Measurements from ENCODE around the gene STXBP4. TPM values are rescaled to one million over a fixed set of nuclear protein-coding genes. Genes with fewer than 3 reads are reported as not detected.

STXBP4 gene
- total RNA-seq, 1 donor from 2014 or later = 14.2 TPM

DNA sequence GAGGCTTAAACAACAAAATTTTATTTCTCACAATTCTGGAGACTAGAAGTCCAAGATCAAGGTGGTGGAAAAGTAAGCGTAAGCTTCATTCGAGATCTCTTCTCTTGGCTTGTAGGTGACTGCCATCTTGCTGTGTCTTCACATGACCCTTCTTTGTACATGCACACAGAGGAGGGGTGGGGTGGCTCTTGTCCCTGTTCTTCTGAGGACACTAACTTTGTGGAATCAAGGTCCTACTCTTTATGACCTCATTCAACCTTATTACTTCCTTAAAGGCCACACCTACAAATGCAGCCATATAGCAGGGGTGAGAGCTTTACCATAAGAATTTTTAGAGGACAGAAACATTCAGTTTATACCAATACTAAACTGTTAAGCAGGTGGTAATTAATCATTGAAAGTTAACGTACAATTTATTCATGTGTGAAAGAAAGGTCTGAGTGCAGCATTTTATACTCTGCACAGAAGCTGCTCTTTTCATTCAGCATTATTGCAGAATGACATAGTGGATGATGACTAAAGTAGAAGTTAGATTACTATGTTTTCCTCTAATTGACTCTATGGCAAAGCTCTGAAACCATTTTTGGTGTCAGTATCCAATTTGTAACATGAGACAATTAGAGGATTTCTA is 156.3 kb downstream of the STXBP4 start:
- no peak for DNase-seq

DNA sequence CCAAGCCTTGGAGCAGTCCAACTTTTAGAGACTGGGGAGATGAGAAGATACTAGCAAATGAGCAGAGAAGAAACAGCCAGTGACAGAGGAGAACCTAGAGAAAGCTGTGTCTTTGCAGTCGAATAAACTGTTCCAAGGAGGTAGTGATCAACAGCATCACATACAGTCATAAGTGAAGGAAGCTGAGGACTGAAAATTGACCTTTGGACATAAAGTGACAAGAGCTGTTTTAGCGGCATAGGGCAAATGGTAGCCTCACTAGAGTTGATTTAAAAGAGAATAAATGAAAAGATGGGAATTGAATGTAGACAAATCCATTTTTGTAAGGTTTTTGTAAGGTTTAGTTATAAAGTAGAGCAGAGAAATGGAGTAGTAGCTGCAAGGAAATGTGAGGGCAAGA is 165.0 kb downstream of the STXBP4 start:
- DNase-seq = no peak

DNA sequence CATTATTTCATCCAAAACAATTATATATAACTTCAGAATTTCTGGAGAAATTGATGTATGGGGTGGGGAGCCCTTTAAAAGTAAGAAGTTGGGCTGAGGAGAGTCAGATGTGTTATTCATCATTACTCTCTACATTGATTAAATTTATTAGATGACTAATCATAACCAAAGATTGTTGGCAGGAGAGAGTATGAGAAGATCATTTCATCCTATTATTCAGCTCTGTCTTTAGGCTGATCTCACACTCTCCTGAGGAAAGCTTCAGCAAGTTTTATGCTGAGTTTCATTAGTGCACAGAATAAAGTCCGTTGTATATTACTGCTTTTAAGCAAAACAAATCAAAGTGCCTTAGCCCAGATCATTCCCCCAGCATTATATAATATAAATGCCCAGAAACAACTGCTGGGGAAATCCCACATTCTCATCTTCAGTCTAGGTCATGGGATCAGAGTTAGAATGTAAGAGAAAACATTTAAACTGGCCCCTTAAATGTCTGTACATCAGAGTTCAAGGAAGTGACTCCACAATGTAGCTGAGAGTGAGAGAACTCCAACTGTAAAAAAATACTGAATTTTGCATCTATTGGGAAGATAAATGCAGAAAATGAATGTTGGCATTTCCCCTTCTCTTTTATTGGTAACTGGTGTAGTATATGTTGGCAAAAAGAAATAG is 166.1 kb downstream of the STXBP4 start:
- DNase-seq = no peak

DNA sequence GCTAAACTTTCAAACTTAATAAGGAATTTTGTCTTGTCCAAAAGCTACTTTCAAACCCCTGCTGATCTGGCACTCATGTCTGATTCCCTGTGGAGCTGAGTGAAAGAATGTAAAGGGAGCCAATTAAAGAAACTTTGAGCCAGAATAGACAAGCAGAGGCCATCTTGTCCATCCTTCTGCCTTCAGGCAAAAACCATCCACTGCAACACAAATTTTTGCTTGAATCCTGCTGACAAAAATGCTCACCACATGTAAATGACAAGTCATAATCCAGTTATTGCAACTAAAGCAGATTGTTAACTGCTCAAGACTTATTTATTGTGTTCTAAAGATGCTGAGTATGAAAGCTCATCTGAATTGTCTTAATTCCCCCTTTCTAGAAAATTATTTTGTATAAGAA is 172.2 kb downstream of the STXBP4 start:
- no peak for DNase-seq

DNA sequence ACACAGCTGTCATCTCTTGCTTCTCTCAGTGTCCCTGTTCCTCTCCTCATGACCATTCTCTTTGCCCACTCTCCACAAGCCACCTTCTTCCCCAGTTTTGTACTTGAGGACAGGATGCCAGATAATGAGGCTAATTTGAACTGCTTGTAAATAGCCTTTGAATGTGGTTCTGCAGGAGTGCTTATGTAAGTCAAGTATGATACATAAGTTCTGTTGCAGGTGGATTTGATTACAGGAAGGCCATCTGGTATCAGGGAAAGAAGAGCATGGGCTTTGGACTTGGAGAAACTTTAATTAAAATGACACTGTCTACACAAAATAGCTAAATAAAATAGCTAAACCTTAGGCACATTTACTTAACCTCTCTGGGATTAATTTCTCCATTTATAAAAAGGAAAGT is 176.0 kb downstream of the STXBP4 start:
- DNase-seq = no peak

DNA sequence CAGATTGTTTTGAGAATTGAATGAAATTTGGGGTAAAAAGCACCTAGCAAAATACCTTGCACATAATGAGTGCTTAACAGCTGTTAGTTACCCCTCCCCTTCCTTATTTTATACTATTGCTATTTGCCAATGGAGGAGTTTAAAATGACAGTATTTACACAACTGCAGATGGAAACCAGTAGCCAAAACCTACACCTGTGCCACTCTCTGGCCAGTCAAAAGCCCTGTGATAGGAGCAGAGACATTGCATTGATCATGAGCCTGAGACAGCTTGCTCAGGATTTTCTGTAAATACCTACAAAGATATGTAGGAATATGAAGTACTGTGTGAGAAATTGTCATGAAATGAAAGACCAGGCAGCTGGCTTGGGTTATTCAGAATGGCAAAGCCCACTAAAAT is 180.9 kb downstream of the STXBP4 start:
- no peak for DNase-seq

DNA sequence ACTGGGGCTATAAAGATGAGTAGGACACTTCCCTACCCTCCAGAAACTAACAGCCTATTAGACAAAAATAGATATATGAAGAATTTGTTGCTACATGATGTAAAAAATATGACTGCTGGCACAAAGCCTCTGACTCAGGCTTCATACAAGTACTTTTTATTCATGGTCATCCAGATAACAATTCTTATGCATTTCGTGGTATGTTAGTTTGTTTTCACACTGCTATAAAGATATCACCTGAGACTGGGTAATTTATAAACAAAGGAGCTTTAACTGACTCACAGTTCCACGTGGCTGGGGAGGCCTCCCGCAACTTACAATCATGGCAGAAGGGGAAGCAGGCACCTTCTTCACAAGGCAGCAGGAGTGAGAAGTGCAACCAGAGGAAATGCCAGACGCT is 183.7 kb downstream of the STXBP4 start:
- DNase-seq = no peak

DNA sequence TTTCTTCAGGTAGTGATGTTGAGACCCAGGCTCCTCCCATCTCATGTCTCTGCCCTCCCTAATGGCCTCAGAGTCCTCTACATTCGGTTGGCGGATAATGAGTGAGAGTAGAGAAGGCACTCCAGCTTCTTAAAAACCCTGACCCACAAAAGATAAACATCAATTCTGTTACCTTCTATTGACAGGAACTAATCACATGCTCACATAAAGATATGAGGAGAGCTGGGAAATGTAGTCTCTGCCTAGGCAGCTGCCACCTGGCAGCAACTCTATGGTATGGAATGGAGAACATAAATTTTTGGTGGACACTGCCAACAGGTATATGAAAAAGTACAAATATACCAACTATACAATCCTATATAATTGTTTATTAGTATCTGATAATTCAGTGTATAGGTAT is 185.5 kb downstream of the STXBP4 start:
- no peak for DNase-seq

DNA sequence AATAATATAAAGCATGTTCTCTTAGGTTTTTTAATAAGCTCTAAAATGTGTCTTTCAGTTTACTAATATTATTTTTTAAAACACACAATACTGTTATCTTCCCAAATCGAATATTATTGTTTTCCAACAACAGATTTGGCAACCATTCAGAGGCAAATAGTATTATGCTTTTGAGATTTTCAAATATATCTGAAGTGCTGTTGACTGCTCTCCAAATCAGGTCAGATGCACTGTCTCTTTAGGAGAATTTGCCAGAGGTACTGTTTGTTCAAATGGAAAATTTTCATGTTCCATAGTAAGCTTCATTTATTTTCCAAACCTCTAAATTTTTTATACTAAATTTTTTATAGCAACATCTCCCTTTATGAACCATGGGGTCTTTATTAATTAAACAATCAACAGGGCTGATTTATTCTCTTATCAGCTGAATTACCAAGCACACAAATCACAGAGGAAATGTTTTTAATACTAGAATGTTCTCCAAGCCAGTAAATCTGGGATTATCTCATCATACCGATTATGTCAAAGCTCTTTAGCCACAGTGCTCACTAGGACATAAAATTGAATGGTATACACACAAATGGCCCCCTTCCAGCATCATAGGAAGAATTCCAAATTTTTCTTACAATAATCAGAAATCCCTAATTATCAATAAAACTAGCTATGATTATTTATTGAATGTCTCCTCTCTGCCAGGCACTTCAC is 187.4 kb downstream of the STXBP4 start:
- DNase-seq = no peak

DNA sequence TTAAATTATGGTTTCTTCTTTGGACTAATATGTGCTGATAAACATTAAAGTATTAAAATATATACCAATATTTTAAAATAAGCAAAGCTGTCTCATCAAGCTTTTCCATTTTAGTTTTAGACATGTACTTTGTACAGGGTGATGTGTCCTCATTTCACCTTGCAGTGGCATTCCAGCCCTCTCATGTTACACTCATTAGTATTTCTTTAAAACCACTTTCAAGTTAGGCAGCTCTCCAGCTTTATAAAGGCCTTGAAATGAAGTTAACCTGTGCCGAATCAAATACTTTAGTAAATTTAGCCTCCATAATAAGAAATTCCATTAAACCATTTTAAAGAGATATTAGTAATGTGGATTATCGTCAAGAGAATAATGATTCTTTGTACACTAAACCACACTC is 188.6 kb downstream of the STXBP4 start:
- no peak for DNase-seq

DNA sequence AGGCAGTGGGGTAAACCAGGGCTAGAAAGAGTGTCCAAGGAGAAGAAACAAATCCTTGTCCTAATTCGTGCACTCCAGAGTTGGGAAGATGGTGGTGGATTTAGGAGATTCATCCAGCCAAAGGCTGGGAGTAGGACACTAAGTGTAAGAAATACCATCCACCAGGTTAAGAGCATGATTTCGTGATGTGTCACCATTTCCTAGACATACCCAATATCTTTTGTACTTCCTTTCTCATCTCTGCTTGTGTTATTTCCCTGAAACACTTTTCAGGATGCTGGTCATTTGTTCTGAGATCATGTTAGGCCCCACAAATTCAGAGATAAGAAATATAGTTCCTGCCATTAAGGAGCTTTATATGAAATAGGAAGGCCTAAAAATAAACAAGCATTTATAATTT is 189.9 kb downstream of the STXBP4 start:
- no peak for DNase-seq

DNA sequence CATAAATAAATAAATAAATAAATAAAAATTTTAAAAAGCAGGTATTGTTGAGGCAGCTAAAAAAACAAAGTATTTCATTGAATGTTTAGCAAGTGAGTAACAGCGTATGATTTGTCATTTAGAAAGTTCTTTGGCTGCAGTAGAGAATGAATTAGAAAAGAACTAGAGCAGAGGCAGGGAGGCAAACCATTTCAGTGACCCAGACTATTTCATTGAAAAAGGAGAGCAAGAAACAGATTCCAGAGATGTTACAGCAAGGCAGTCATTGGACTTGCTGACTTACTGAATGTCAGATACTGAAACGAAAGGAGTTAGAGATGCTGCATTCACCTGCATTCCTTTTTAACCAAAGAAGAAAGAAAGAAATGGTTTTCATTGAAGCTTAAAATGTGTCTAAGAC is 190.7 kb downstream of the STXBP4 start:
- DNase-seq = no peak

DNA sequence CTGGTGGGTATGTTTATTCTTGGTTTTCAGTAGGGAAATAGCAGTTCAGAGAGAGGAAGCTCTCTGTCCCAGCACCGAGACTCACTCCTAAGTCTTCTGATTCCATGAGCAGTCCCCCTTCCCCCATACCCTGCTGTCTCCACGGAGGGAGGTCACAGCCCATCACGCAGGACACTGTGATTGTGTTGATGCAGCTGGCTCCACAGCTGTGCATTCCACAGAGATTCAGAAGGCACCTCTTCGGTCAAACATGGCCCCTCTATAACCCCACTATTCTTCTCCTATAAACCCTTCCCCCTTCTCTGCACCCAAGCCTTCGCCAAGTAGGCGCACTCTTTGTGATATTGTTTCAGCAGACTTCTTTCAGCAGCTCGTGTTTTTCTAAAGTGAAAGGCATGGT is 191.9 kb downstream of the STXBP4 start:
- DNase-seq = no peak

DNA sequence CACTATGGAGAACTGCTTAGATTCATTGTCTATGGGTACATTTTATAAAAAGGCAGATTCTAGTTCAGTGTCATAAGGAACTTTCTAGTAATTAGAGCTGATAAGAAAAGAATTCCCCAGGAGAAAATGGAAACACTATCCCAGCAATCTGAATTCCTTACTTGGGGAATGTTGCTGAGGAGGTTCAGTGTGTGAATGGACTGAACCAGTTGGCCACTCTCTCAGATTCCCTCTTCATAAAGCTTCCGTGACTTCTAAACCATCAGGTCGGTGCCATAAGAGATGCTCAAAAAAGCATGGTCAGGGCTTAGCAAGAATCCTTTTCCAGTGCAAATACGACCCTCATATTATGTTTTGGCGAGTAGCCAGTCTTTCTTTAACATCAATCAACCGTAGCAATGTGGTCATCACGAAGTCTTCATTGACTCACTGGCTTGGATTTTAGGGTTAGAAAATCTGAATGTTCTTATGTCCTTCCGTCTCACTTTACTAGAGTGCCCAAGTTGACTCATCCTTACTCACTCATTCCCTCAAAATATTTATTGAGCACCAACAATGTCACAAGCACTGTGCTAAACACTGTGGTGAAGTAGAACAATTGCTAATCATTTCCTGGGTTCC is 193.5 kb downstream of the STXBP4 start:
- DNase-seq = no peak

DNA sequence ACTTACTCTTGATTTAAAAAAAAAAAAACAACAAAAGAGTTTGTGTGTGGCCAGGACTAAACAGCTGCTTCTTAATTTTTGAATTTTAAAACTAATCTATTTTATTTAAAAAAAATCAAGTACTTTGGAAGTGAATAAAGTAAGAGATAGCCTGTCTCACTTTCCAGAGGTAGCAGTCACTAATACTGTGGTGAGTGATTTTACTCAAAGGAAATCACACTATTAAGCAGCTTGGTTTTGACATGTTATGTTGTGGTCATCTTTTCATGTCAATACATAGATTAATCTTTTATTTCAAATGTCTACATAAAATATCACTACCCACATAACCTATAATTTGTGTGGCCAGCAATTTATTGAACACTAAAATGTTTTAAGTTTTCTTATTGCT is 194.0 kb downstream of the STXBP4 start:
- no peak for DNase-seq

DNA sequence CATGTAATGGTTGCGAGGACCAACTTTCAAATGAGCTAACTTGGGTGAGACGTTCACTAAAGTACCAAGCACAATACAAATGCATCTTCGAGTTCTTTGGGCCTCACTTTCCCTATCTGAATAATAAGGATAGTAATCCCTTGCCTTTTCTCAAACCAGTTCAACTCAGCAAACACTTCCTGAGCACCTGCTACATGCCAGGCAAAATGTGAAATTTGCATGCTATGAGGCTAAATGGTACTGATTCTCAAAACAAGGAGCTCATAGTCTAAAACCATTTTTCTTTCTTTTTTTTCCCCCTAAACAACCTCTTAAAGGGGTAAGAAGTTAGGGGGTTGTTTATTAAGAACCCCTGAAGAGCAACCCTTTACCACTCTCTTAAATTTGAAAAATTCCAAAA is 194.8 kb downstream of the STXBP4 start:
- DNase-seq = no peak

DNA sequence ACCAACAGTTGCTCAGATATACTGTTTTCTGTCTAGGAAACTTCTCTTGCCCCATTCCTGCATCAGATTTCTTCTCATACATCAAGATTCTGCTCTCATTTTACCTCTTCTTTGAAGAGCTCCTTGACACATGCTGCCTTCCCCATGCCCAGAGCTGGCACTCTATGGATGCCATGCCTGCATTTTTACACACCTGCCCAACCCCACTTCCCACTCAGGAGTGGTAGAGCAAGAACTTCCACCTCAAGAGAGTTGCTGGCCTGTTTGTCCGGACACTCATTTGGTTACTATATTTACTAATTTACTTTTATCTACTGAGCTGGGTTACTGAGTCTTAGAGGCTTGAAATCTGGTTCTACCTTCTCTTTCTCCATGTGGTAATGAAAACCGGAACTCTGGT is 197.9 kb downstream of the STXBP4 start:
- no peak for DNase-seq

DNA sequence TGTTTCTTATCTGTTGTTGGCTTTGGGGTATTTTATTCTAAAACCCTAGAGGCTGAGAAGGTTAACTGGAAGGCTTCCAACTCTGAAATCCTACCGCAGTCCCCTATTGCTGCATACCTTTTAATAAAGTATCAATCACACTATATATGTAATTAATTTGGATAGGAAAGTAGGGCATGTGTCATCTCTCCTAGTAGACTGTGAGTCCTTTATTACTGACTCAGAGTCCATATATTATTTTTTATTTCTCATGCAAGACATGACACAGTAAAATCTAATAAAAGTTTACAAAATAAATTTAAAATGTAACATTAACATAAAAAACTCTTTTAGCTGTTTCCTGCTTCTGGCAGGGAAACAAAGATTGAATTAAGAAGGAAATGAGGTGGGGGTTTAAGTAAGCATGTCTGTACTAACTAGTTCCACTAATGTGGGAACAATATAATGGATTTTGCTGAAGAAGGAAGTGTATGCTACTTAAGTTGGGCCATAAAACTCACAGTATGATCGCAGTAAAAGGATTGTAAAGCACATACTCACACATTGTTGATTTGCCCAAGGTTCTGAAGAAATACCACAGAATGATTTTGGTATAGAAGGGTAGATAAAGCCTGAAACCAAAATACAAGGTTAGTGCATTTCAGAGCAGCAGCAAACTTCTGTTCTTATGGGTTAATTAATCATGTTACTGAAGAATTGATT is 198.6 kb downstream of the STXBP4 start:
- DNase-seq = no peak

DNA sequence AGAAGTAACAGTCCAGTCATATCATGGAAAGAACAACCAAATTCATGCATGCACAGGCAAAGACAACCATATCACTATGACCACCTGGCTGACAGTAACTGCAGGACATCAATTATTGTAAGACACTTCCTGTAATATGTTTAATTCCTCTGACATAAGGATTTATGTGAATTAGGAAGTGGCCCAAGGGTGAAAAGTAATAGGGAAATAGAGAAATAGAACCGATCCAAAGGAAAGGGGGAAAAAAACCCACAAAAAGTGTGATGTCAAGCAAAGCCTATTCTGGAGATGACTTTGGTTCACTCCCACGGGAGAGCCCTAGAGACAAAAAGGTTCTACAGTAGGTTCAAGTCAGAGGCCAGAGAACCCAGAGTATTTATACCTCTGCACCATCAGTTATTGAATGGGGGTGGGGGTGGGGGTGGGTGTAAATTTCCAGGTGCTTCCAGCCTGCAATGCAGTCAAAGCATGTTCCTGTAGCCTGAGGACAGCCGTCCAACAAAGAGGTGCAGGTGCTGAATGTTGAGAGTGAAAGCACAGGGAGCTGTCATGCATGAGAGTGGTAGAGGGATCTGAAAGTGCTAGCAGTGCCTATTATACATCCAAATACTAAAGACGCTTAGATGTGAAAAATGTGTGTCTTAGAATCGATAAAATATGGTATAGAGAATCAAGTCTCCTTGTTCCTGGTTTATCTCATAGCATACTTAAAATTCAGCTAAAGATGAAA is 200.6 kb downstream of the STXBP4 start:
- DNase-seq = no peak

DNA sequence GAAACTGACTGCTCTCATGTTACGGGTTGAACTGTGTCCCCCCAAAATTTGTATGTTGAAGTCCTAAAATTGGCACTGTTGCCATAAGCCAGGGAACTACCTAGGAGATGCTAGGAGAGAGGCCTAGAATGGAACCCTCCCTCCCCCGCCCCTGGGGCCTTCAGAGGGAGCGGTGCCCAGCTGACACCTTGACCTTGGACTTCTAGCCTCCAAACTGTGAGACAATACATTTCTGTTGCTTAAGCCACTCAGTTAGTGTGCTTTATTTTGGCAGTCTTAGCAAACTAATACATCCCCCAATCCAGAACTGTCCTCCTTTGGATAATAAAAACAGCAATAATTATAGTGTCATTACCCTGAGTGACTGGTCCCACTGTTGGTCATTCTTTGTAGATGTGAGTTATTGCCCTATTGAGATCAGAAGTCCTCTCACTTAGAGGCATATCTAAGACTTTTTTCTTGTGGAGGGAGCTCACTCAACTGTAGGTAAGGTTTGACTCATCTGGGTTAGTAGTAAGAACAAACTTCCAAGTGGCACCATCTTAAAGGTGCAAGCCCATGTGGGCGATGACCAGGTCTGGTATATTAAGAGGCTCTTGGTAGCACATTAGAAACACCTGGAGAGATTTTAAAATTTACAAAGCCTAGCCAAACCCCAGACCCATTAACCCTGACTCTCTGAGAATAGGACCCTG is 203.2 kb downstream of the STXBP4 start:
- DNase-seq = no peak

DNA sequence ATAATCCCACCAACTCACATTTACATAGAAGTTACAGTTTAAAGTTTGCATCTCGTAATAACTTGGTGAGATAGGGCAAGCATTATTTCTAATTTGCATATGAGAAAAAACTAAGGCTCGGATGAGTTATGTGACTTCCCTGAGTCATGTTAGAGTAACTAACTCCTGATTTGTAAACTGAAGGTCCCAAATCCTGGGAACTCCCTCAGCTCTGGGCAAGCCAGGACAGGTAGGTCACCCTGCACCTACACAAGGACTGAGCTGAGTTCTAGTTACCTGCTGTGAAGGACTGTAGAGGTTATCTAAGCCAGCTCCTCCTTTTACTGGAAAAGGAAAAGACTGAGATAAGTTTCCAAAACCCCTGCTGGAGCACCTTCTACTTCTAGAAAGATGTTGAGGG is 204.0 kb downstream of the STXBP4 start:
- DNase-seq = no peak
